ENCODE results near the gene GJD4. TPM values are rescaled to one million over a fixed set of nuclear protein-coding genes. Genes with fewer than 3 reads are reported as not detected.

Gene GJD4
- total RNA-seq, 1 experiment from 2014 or later: not detected

- no peak for TF ChIP-seq POLR2AphosphoS5 (IDR thresholded peaks at IDR 0.05; ENCODE audit: low read depth, low read length)
- TF ChIP-seq ZBTB33 (IDR thresholded peaks at IDR 0.05; ENCODE audit: extremely low read depth, insufficient replicate concordance, low read length): no peak
- no peak for TF ChIP-seq SP1 (IDR thresholded peaks at IDR 0.05; ENCODE audit: low read depth)
- TF ChIP-seq CTCF (IDR thresholded peaks at IDR 0.05 in 2 of 3, conservative IDR thresholded peaks at IDR 0.05 in 1 of 3; ENCODE audit: borderline replicate concordance in 1 of 3, insufficient read depth in 1 of 3, low read depth in 2 of 3, low read length in 2 of 3): no peak
- no peak for TF ChIP-seq CEBPB (IDR thresholded peaks at IDR 0.05; ENCODE audit: low read depth)
- H3K4me2 ChIP-seq (ENCODE audit: low read length): no peak overlapping the region
- no peak overlapping the region for H2AFZ ChIP-seq (ENCODE audit: low read depth, low read length, poor library complexity, severe bottlenecking)
- no peaks in the 10 kb centered on the region for H3K79me2 ChIP-seq (ENCODE audit: insufficient read depth, low read length)
- H4K20me1 ChIP-seq (ENCODE audit: insufficient read depth): no peaks in the 10 kb centered on the region
- H3K9me3 ChIP-seq (ENCODE audit: control insufficient read depth in 1 of 2, insufficient read depth in 1 of 2, low read depth in 1 of 2, low read length in 2 of 2): no peaks in the 10 kb centered on the region
- ChIA-PET CTCF (no interaction called here), RAD21 (ENCODE audit: low non-redundant PET in 1 of 2, low total read pairs in 2 of 2, uncharacterized antibody in 2 of 2, unreplicated experiment in 2 of 2) (no interaction called here), POLR2A (no interaction called here)
- no peaks in the 10 kb centered on the region for H3K9me2 ChIP-seq (ENCODE audit: insufficient read depth)
- DNase-seq (ENCODE audit: low read depth, low spot score) (no peak), ATAC-seq (no peak)
- intact Hi-C loops (cut with micrococcal nuclease): no loop called here
- no peak overlapping the region for H3K27ac ChIP-seq (ENCODE audit: low read depth, low read length)
- no TSS peak for BruUV-seq (replicated peaks)
- H3K36me3 ChIP-seq (ENCODE audit: control insufficient read depth in 1 of 2, insufficient read depth in 2 of 2, low read length in 2 of 2): no peaks in the 10 kb centered on the region
- no peaks in the 10 kb centered on the region for H3K4me1 ChIP-seq (ENCODE audit: control insufficient read depth in 1 of 2, insufficient read depth in 2 of 2, low read length in 2 of 2)
- H3K4me3 ChIP-seq (replicated peaks in 1 of 2; ENCODE audit: low read depth in 1 of 2, low read length in 2 of 2): no peak overlapping the region
- H3K27me3 ChIP-seq (ENCODE audit: insufficient read depth, low read length): no peaks in the 10 kb centered on the region
- H3K9ac ChIP-seq (ENCODE audit: low read length): no peak overlapping the region
Measured at GRCh38 chr10:35631404-35631803, 26.3 kb downstream of the GJD4 start.
